Stimulated activated CD8-positive, alpha-beta memory T cell treated with anti-CD3 and anti-CD28 coated beads, Interleukin-12 subunit alpha, Interleukin-12 subunit beta, amount 100 ng/mL, for 24 hours (primary cell): ENCODE data around the gene IL23A.
"Not testable (repeated sequence)": the region's sequence is repeated elsewhere in the genome, so short reads cannot be mapped to it uniquely, and the experiment has no call there.

ENCODE experiments used
- DNase-seq: peaks from one replicate; pipeline ENCODE4 v3.0.0-alpha.2; 2020; ENCODE audit errors: extremely low read depth

Gene IL23A, protein sequence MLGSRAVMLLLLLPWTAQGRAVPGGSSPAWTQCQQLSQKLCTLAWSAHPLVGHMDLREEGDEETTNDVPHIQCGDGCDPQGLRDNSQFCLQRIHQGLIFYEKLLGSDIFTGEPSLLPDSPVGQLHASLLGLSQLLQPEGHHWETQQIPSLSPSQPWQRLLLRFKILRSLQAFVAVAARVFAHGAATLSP

DNA sequence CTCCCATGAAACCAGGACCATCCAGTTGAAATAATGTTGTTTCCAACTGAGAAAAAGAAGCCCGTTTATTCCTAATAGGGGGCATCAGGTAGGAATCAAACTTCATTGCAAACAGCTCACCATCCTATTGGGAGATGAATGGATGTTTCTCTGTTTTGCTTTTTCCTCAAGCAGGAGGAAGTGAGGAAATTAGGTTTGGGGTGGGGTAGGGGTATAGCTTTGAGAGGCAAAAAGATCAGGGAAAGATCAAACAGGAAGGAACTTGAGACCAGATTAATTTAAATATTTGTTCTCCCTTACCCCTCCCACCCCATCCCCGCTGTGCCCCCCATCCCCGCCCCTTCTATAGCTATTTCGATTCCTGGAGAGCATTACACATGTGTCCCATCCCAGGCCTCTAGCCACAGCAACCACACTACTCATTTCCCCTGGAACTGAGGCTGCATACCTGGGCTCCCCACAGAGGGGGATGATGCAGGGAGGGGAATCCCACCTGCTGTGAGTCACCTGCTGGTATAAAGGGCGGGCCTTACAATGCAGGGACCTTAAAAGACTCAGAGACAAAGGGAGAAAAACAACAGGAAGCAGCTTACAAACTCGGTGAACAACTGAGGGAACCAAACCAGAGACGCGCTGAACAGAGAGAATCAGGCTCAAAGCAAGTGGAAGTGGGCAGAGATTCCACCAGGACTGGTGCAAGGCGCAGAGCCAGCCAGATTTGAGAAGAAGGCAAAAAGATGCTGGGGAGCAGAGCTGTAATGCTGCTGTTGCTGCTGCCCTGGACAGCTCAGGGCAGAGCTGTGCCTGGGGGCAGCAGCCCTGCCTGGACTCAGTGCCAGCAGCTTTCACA, at the start of gene IL23A:
IL23A (plus strand) TSS at position 577 of the 850 bp plus-strand sequence; CDS start at position 738, 161 bp downstream.
- peak; percentile 76 for DNase-seq

DNA sequence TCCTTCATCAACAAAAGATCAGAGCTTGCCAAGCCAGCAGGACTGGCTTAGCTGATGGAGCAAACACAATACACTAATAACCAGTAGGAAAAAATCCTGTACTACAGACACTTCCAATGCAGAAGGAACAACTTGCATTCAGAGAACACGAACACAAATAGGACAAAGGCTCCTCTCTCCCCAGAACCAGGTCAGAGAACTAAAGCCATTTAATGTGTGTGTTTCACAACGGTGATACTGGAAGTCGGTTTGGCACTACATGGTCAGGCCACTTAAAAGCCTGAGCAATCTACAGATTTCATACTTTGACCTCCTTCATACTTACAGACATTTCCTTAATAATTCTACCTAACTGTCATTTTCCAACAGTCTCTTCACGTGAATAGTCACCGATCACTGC, 44.9 kb upstream of the IL23A start:
- DNase-seq = no peak

DNA sequence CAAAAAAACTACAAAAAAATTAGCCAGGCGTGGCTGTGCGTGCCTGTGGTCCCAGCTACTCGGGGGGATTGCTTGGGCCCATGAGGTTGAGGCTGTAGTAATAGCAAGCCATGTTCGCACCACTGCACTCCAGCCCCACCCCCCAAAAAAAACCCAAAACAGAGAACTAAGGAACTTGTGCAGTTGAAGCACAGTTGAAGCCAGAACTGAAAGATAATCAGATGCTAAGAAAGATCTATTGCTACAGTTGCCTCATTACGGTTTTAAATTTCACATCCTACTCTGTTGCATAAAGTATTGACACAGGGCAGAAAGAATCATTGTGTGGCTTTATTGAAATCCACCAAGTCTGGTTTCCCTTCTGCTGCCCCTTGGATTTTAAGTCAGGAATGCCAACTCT, 42.4 kb upstream of the IL23A start:
- no peak for DNase-seq

DNA sequence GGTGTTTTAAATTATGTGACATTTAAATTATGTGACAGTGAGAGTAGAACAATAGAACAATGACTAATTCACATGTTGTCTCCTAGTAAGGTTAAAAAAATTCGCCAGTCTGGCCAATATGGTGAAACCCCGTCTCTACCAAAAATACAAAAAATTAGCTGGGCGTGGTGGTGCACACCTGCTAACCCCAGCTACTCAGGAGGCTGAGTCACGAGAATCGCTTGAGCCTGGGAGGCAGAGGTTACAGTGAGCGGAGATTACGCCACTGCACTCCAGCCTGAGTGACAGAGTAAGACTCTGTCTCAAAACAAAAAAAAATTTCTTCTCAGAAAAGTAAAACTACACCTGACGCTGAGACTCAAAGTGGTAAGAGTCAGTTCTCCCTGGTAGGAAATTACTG, 41.3 kb upstream of the IL23A start:
- DNase-seq = no peak

DNA sequence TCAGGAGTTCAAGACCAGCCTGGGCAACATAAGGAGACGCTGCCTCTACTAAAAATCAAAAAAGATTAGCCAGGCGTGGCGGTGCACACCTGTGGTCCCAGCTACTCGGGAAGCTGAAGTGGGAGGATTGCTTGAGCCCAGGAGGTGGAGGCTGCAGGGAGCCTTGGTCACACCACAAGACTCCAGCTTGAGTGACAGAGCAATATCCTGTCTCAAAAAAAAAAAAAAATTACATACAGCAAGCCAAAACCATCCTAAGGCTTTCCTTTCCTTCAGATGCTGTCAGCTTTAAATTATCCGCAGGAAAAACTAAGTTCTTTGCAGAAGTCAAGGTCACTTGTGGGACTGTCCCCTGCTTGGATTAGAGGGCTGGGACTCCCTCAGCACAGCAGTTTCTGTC, 39.9 kb upstream of the IL23A start:
- no peak for DNase-seq

DNA sequence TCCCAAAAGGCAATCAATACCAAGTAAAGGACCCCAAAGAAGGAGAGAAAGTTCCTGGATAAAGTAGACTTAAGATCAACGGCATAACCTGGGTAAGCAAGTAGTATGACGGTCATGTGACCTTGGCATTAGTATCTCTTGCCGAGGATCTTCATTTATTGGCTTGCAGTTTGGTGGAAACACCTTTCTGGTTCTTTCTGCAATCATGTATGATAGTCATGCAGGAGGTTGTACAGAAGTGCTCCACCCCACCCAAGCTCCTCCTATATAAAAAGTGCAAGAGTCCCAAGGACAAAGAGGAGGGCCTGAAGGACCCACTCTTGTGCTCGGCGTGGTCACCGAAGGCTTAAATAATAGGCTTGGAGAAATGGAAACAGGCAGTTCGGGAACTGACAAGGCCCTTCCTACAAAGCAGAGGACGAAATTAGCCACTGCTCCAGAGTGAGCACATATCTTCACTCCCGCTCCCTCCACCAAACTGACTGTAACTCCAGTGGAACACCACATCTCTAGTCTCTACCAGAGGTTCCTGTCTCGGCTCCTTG, 39.3 kb upstream of the IL23A start:
- DNase-seq = no peak

DNA sequence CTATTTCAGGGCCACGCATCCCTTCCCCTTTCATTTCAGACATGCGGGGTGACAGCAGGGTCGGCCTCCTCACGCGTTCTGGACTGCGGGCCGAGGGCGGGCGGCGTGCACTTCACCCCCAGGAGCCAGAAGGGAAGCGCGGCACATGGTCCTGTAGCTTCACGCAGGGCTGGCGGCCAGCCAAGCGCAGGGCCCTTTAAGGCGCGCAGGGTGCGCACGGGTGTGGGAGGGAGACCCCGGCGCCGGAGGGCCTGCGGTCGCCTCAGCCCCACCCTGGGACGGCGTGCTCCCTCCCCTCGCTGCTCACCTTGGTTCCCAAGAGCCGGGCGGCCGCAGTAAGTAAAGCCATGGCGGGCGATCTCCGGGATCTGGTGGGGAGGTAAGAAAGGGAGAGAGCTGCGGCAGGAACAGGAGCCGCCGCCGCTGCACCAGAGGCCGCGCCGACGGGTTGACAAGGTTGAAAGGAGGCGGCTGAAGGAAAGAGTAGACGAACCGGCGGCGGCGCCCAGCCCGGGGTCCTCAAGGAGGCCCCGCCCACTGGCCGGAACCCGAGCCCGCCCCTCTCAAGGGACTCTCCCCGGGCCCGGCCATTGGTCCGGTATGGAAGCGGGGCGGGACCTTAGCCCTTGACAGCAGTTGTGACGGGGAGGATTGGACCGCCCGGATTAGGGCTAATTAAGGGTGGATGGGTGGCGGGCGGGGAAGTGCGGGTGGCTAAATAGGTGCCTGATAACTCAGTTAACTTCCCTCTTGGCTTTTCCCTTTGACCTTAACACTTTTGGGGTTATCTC, 38.6 kb upstream of the IL23A start, which contains the start of gene CS:
CS (minus strand) TSS at position 478 of the 791 bp plus-strand sequence; CDS start at position 349, 129 bp downstream.
- DNase-seq = peak; percentile 96

DNA sequence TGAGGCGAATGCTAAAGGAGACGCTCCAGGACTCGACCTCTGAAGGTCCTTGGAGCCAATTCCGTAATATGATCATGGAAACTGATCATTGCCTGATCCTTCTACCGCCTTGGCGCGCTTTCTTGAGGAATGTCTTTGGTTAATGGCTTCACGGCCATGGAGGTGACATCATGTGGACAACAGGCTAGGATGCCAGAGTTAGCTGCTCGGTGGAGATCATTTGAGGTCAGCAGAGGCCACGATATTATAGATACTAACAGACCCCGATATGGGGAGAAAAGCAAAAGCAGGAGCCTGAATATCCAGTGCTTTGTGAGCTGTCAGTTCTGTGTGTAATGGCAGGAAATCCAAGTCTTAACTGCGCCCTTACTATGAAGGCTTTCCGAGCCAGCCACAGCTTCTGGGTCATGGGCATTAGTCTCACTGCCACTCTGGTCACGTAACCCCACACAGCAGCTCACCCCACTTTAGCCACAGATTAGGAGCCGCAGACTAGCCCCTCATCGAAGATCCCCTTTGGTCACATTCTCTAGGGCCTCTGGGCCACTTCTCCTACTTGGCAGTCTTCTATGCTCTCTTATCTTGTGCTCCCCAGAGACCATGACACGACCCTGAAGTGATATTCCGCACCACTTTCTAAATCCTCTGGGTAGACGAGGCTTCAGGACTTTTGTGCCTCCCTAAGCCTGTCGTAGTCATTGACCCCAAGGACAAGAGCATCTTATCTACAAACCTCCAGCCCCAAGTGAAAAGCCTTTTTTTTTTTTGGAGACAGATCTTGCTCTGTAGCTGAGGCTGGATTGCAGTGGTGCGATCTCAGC, 37.8 kb upstream of the IL23A start:
- DNase-seq = no peak

DNA sequence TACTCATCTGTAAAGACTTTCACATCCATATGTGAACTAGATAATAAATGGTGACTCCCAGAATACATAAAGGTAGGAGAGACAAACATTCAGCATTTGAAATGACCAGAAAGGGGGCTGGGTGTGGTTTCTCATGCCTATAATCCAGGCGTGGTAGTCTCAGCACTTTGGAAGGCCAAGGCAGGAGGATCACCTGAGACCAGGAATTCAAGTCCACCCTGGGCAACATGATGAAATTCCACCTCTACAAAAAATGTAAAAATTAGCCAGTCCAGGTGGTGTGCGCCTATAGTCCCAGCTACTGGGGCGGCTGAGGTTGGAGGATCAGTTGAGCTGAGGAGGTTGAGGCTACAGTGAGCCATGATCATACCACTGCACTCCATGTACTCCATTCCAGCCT, 34.4 kb upstream of the IL23A start:
- DNase-seq = no peak

DNA sequence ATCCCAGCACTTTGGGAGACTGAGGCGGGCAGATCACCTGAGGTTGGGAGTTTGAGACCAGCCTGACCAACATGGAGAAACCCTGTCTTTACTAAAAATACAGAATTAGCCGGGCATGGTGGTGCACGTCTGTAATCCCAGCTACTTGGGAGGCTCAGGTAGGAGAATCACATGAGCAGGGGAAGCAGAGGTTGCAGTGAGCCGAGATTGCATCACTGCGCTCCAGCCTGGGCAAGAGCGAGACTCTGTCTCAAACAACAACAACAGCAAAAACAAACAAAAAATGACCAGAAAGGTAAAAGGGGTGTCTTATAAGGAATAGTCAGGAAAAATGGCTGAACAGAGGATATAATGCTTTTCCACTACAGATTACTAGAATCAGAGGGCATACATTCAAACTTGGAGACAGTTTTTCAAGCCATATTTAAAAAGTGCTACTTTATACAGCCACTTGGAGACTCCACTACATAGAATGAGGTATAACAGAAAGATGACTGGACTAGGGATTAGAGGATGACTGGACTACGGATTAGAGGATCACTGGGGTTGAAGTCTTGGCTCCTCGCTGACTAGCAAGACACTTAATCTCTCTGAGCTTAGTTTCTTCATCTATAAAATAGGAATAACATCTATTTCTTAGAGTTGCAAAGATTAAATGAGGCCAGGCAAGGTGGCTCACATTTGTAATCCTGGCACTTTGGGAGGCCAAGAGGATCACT, 33.7 kb upstream of the IL23A start:
- DNase-seq = no peak

DNA sequence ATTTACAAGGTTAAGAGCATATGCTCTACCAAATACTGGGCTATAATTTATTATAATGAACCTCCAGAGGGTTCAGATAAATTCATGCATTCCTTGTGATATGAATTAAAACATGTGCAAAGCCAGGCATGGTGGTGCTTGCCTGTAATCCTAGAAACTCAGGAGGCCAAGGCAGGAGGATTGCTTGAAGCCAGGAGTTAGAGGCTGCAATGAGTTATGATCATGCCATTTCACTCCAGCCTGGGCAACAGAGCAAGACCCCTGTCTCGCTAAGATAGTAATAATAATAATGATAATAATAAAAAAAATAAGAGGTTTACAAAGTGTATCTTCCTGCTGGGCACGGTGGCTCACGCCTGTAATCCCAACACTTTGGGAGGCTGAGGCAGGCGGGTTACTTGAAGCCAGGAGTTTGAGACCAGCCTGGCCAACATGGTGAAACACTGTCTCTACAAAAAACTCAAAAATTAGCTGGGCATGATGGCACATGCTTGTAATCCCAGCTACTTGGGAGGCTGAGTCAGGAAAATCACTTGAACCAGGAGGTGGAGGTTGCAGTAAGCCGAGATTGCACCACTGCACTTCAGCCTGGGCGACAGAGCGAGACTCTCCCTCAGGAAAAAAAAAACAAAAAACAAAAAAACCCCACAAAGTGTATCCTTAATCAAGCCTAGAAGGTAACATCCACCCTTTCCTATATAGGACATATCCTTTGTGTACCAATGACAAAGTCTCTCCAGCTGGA, 31.3 kb upstream of the IL23A start:
- DNase-seq = no peak

DNA sequence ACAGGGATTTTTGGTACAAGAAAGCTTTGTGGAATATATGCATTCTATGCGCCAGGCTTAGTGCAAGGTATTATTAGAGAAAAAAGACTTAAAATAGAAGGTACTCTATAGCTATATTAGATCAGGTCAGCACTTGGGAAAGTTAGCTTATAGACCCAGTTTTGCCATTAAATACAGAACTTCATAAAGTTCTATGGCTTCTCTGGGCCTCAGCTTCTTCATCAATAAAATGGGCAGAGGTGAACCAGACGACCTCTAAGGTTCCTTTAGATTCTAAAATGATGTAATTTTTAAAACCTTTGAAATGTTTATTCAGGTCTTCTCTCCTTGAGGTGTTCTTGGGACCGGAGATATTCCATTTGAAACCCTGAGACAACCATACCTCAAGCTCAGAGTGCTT, 30.0 kb upstream of the IL23A start:
- DNase-seq = no peak

DNA sequence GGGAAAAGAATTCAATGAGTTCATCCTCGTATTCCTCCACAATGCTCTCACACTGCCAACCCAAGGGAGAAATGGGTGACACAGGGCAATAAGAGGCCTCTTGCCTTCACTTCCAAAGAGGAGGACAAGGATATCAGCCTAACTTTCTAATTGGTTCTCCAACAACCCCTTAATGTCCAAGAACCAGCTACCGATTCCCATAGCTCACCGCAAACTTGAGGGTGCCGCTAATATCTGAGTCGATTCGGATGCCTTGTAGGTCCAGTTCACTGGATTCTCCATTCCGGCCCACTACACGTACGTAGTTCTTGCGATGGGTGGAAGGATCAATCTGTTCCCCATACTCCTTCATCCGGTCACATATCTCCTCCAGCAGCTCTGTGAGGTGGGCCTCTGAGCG, 27.7 kb upstream of the IL23A start:
- no peak for DNase-seq

DNA sequence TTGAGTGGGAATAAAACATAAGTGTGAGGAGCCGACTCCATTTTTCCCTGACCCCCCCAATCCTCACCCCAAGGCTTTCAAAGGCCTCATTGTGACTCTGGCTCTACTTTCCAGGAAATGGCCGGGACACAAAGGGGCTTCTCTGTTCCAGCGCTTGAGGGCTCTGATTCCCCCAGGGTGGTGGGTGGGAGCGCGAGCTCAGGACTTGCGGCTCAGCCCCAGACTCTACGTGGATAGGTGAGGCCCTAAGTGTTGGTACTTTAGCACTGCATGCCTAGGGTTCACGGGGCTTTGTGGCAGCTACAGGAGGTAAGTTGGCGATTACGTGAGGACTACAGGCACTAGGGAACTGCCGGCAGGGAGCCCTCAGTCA, 23.4 kb upstream of the IL23A start:
- no peak for DNase-seq

DNA sequence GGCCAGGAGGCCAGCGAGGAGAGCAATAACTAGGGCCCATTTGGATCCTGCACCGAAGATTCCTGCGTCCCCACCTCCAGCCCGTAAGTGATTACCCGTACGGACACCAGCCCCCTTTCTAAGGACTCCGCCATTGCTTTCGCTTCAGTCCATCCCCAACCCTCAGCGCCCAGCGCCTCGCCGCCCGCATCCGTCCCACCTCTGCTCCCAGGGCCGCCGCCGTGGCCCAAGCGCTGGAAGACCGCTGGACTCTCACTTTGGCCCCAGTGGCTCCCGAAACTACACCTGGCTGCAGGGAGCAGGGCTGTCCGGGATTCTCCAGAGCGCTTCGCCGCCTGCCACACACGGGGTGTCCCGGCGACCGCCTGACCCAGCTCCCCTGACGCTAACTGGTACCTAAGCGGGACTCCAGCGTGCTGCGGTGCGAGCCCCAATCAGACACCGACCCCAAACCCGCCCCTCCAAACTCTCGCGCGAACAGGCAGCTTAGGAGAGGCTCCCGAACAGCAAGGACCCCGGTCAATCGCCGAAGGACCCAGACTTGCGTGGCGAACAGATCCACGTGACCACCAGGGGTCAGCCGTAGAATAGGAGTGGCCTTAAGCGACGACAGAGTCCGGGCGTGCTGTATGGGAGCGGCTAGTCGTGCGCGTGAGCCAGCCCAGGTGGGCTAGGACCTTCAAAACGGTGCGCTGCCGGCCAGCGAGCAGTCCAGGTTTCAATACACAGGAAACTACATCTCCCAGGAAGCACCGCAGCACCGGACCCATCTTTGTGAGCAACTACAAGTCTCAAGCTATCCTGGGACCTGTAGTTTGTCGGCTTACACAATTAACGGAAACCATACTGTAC, 22.8 kb upstream of the IL23A start, which contains the start of gene CNPY2:
CNPY2 (minus strand) TSS at position 367 of the 852 bp plus-strand sequence. CDS start 771 bp downstream, outside the sequence.
- peak; percentile 86 for DNase-seq

DNA sequence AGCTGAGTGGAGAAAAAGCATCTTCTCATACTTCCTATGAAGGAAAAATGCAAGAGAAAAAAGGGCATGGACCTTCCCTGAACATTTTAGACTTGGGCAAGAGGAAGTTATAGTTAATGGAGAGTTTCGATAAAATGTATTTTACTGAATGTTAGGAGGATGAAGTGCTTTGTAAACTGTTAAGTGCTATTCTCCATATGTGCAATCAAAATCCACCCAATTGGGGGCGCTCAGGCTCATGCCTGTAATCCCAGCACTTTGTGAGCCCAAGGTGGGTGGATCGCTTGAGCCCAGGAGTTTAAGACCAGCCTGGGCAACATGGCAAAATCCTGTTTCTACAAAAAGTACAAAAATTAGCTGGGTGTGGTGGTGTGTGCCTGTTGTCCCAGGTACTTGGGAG, 21.0 kb upstream of the IL23A start:
- DNase-seq = no peak

DNA sequence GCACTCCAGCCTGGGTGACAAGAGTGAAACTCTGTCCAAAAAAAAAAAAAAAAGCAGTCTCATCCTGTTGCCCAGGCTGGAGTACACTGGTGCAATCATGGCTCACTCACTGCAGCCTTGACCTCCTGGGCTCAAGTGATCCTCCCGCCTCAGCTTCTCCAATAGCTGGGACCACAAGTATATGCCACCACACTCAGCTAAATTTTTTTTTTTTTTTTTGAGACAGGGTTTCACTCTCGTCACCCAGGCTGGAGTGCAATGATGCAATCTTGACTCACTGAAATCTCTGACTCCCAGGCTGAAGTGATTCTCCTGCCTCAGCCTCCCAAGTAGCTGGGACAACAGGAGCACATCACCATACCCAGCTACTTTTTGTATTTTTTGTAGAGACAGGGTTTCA, 17.7 kb upstream of the IL23A start:
- DNase-seq = no peak

DNA sequence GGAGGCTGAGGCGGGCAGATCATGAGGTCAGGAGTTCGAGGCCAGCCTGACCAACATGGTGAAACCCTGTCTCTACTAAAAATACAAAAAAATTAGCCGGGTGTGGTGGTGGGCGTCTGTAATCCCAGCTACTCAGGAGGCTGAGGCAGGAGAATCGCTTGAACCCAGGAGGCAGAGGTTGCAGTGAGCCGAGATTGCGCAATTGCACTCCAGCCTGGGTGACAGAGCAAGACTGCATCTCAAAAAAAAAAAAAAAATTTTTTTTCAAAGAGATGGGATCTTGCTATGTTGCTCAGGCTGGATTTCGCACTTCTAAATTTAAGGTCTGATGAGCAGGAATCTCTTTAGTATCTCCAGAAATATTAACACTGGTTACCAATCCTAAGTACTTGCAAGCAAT, 17.1 kb upstream of the IL23A start:
- not testable (repeated sequence) for DNase-seq

DNA sequence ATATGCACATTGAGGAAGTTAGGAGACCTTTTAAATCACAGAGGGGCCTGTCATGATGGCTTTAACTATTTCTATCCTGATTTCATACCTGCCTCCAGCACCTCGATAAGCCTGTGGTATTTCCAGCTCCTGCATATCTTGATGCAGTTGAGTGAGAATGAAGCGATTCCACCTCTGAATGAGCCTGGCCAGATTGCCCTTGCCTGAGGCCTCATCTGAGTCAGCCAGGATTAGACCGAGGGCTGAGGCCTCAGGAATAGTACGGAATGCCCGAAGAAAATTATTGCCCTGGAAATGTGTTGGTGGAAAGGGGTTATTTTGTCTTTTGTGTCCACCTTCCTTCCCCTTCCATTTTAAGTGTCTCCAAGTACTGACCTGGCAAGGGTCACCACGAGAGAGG, 14.5 kb upstream of the IL23A start:
- no peak for DNase-seq
